Measurements from ENCODE around the gene KDELR3. TPM values are rescaled to one million over a fixed set of nuclear protein-coding genes. Genes with fewer than 3 reads are reported as not detected.

KDELR3 gene
- total RNA-seq, 1 experiment from 2014 or later = 82.1 TPM

- peak; percentile 16 for DNase-seq (ENCODE audit: low read depth)
These were observed 30.5 kb upstream of the KDELR3 start for GRCh38 chr22:38437416-38437815.

DNA sequence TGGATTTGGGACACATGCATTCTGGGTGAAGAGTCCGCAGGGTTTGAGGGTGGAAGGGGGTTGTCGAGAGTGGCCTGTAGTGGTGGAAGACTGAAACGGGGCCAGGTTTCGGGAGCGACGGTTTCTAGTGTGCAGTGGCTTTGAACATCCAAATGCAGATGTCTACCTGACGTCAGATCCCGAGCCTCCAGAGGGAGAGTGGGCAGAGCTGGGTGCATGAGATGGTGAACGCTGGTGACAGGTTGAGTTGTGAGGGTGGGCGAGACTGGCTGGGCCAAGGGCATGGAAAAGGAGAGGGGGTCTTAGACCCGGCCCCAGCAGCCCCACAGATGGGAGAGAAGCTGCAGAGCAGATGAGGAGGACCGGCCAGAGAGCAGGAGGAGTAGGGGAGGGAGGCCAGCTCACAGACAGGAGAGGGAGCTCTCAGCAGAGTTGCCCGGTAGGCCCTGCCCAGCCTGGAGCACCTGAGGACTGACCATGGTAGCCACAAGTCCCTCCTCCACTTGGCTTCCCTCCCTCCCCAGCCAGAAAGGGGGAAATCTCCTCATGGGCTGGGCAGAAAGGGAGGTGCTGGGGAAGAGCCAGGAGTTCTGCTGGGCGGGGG is 27.0 kb upstream of the KDELR3 start:
- DNase-seq (ENCODE audit: low read depth) = no peak

GRCh38 chr22:38441620-38442287 is 26.1 kb upstream of the KDELR3 start:
- DNase-seq (ENCODE audit: low read depth) = no peak

- no peak for DNase-seq (ENCODE audit: low read depth)
These were observed 24.8 kb upstream of the KDELR3 start for GRCh38 chr22:38442967-38443627.

- DNase-seq (ENCODE audit: low read depth) = no peak
These were observed 24.0 kb upstream of the KDELR3 start for GRCh38 chr22:38443628-38444521.

DNA sequence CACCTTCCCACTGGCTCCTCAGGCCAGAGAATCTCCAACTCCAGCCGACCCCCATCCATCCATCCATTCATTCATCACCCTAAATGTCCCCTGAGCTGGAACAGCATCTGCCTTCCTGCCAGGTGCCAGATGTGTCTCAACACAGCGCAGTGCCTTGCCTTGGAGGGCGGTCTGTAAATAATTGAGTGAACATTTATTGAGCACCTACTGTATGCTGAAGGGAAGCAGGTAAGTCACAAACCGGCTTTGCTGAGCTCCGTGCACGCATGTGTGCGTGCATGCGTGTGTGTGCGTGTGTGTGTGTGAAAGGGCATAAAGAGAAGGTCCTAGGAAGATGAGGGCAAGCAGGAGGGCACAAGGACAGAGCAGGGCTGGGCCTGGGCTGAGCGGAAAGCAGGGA is 23.1 kb upstream of the KDELR3 start:
- no peak for DNase-seq (ENCODE audit: low read depth)

- DNase-seq (ENCODE audit: low read depth) = no peak
These were observed 21.8 kb upstream of the KDELR3 start for GRCh38 chr22:38446018-38446601.

GRCh38 chr22:38448945-38449745 is 18.8 kb upstream of the KDELR3 start:
- no peak for DNase-seq (ENCODE audit: low read depth)

- no peak for DNase-seq (ENCODE audit: low read depth)
These were observed 18.1 kb upstream of the KDELR3 start for GRCh38 chr22:38449776-38450175.

DNA sequence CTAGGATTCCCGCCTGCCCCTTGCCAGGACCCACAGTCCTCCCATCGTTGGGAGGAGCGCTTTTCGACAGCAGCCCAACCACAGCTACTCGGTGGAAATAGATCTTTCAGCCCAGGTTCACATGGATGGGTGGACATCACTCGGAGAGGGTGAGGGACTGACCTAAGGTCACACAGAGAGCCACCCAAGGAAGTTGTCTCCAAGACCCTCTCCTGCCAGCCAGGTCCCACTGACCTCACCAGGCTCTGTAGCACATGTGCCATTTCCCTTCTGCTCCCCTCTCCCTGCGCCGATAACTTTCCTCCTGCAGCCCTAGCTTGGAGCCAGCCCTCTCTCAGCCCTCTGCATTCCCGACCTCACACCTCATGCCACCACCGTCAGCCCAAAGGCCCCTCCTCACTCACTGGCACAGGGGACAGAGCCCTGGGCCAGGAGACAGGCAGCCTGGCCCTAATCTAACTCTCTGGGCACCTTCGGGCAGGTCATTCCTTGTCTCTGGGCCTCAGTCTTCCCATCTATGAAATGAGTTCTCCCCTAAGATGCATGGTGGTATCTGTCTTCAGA is 17.6 kb upstream of the KDELR3 start:
- no peak for DNase-seq (ENCODE audit: low read depth)

GRCh38 chr22:38451404-38451803 is 16.5 kb upstream of the KDELR3 start:
- DNase-seq (ENCODE audit: low read depth) = no peak

DNA sequence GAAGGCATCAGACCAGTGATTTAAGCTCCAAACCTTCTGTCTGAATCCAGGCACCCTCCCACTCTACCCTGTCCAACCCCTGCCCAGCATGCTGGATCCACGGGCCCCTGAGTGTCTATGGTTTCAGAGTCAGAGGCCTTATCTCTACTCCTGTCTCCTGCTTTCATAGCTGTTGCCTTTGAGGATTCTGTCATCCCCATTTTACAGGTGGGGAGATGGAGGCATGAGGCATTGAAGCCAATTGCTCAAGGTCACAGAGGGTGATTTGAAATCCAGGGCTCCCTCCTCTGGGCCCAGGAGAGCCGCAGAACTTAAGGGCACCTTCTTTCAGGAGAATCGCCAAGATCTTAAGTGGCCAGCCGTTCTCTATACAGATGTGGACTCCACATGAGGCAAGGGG is 16.0 kb upstream of the KDELR3 start:
- no peak for DNase-seq (ENCODE audit: low read depth)

DNA sequence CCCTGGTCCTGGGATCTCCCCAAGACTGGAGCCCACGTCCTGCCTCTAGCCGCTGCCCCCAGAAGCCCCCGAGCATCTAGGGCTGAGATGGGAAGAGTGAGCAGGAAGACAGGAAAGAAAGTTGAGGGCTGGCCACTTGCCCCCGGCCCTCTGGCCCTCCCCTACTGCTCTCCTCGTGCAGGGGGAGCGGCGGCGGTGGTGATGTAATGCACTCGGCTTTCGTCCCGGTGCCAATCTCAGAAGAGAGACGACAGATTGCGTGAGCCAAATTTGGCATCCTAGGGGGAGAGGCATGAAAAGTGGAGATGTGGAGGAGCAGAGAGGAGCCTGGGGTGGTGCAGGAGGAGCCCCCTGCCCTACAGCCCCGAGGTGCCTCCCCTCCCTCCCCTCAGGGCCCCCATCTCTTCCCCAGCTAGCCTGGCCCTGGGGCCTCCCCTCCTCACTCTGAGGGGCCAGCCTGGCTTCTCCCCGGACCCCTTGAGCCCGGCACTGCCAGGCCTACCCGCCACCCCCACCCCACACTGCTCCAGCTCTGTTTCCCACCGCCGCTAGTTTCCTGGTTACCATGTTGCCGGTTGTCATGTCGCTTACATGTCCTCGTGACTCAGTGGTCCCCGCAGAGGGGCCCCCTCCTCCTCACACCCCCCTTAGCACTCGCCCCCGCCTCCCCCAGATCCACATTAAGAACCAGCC is 15.4 kb upstream of the KDELR3 start:
- no peak for DNase-seq (ENCODE audit: low read depth)

GRCh38 chr22:38453066-38453672 is 14.7 kb upstream of the KDELR3 start:
- DNase-seq (ENCODE audit: low read depth) = no peak

DNA sequence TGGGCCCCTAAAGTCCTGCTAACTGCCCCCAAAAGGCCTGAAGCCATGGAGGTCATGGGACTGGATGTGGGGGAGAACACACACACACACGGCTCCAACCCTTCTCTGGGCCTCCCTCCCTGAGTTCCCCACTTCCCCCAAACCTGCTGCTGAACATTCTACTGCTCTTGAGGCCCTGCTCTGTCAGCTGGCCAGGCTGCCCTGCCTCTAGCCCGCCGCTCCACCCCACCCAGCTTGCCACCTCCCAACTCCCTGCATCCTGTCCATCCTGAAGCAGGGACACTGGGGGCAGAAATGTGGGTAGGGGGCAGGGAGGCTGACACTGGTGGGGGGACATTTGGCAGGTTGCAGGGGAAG is 13.9 kb upstream of the KDELR3 start:
- no peak for DNase-seq (ENCODE audit: low read depth)

- no peak for DNase-seq (ENCODE audit: low read depth)
These were observed 13.4 kb upstream of the KDELR3 start for GRCh38 chr22:38454353-38455075.

DNA sequence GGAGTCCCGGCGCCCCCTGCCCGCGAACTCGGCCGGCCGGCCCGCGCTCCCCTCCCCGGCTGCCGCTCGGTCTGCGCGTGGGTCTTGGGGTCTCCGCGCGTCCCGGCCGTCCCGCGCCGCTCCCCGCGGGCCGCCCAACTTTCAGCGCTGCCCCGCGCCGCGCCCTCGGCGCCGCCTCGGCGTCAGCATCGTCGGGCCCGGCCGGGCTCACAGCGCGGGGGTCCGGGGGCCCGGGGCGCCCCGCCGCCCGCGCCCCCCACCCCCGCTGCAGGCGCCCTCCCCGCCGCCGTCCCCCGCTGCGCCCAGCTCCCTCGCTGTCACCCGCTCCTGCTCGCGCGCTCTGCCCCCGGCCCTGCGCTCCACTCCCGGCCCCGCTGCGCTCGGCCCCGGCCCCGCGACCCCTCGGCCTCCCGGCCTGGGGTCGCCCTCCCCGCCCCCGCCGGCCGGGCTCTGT is 12.8 kb upstream of the KDELR3 start, which contains the start of gene KCNJ4:
Gene KCNJ4 (minus strand): TSS at position 124 of the 454 bp plus-strand sequence. CDS start 27,067 bp downstream, outside the sequence.
- DNase-seq (ENCODE audit: low read depth) = no peak

DNA sequence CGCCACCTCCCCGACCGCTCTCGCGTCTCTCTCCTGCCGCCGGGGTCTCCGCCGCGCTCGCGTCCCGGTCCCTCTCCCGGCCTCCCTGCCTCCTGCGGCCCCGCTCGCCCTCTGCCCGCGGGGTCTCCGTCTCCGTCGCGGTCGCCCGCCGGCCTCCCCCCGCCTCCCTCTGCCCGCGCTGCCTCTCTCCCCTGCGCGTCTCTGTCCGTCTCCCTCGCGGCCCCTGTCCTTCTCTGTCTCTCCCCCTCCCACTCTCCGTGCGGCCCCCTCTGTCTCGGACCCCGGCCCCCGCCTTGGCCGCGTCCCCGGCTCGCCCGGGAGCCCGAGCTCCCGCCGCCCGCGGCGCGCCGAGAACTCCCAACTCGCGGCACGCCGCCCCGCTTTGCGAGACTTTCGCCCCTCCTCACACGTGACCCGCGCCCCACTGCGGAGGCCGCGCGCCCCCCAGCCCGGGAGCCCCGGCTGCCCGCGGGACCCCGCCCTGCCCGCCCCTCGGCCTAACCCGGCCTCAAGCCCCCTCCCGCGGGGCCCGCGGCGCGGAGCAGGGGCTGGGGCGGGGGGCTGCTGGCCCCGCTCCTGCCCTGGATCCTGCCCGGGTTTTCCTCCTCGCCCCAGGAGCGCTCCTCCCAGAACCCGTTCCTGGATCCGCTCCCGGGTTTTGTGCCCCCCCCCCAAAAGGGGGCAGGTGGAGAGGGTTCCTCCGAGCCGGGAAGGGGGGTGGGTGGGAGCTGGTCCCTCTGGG is 12.2 kb upstream of the KDELR3 start:
- no peak for DNase-seq (ENCODE audit: low read depth)

Data from RPMI7951 (cell line).